ENCODE measurements around the gene BBLN. TPM values are rescaled to one million over a fixed set of nuclear protein-coding genes. Genes with fewer than 3 reads are reported as not detected.
"Not testable (repeated sequence)": the region's sequence is repeated elsewhere in the genome, so short reads cannot be mapped to it uniquely, and the experiment has no call there.

BBLN gene
- polyA plus RNA-seq, 4 donors = 42.3 to 62.6 (median 45.8) TPM

DNA sequence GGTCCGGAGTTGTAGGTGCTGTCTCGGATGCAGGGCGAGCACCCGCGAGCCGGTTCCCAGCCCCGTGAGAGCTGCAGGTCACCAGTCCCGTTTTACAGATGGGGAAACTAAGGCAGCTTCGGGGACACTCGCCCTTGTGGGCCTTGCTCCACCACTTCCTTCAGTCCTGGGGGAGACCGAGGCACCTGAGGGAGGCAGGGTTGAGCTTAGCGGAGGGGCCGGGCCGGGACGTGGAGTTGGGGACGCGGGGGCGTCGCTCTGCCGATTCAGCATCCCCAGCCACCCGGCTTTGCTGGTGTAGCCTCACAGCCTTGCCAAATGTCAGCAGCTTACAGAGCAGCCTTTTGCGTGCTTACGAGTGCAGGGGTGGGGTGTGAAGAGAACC is 530 bp downstream of the BBLN start:
- DNase-seq (ENCODE audit: low read depth in 4 of 4, low spot score in 3 of 4) = no peak

DNA sequence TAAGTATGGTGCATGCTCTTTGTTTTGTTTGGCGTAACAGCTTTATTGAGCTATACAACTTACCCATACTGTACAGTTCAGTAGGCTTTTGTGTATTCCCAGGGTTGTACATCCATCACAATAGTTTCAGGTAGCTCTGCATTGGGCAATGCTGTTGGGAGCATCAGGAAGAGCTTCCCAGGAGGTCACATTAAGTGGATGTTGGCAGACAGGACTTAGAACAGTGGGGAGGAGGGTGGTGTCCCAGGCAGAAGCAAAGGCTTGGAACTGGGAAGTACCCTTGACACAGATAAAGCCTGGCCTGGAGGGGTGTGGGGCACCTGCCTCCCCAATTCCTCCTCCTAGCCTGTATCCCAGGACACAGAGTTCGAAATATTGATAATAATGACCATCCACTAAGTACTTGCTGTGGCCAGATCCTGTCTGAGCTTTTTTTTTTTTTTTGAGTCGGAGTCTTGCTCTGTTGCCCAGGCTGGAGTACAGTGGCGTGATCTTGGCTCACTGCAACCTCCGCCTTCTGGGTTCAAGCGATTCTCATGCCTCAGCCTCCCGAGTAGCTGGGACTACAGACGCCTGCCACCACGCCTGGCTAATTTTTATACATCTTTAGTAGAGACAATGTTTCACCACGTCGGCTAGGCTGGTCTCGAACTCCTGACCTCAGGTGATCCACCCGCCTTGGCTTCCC is 1.3 kb downstream of the BBLN start:
- DNase-seq (ENCODE audit: low read depth in 4 of 4, low spot score in 3 of 4) = no peak

DNA sequence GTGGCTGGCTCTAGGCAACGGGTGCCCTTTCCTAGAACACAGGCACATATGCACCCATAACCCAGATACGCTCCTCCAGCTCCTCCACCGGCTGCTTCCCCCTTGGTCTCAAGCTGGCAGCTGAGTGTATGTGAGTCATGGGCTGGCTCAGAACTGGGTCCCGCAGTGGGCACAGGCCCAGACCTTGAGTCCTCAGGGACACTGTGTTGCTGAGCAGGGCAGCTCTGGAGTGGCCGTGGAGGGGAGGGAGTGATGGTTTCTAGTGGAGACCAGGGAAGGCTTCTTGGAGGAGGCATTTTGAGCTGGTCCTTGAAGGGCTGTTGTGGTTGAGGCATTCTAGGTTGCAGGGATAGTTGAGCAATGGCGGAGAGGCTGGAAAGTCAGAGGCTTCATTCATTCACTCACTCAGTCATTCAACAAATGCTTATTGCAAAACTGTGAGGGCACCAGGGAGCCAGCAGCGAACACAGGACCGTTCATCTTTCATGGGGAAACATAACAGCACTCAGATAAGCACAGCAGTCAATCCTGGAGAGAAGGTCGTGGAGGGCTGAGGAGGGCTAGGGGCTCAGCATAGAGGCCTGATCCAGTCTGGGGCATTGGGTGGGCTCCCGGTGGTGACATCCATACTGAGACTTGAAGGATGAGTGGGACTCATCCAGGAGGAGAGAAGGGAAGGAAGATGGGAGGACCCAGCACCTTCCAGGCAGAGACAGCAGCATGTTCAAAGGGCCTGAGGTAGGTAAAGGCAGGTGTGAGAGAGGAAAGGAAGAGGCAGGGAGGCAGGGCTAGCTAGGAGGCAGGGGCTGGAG is 2.4 kb downstream of the BBLN start:
- DNase-seq (ENCODE audit: low read depth in 4 of 4, low spot score in 3 of 4) = no peak

DNA sequence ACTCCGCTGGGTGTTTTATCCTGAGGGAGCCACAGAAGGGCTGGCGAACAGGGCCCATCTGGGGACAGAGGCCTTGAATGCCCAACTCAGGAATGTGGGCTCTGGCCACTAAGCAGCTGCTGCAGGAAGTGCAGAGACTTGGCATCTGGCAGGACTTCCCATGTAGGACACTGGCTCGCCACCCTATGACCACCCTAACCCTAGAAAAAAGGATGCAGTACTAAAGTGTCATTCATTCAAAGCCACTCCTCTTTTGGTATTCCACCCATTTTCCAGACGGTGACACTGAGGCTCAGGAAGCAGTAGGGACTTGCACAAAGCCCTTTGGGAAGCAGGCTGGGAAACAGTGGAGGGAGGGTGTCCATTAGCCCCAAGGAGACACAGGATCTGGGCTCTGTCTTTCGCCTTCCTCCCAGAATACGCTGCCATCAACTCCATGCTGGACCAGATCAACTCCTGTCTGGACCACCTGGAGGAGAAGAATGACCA is 3.0 kb downstream of the BBLN start:
- no peak for DNase-seq (ENCODE audit: low read depth in 4 of 4, low spot score in 3 of 4)

DNA sequence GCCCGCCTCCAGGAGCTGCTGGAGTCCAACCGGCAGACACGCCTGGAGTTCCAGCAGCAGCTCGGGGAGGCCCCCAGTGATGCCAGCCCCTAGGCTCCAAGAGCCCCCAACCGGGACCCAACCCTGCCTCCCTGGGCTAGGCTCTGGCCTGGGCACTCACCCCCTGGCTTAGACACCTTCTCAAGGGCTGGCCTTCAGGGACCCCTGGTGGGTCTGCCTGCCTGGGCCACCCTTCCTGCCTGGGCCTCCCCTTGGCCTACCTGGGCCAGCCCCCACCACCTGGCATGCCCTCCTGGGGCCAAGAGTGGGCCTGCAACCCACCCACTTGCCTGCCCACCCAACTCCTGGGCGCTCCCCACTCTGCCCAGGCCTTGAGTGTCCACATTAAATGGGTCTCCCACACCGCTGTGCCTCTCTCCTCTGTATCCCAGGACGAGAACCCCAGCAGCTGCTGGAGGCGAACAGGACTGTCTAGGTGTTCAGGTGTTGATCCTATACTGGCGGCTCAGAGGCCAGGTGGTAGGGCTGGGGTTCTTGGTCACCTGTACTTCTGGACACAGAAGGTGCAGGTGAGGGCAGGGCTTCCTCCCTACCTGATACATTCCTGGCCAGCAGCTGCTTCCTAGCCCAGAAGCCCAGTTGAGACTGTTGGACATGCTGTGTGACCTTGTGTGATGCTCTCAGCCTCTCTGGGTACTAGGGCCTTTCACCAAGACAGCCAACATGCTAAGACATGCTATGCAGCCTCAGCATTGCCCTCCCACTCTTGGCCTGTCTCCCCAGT is 3.6 kb downstream of the BBLN start:
- DNase-seq (ENCODE audit: low read depth in 4 of 4, low spot score in 3 of 4) = no peak

DNA sequence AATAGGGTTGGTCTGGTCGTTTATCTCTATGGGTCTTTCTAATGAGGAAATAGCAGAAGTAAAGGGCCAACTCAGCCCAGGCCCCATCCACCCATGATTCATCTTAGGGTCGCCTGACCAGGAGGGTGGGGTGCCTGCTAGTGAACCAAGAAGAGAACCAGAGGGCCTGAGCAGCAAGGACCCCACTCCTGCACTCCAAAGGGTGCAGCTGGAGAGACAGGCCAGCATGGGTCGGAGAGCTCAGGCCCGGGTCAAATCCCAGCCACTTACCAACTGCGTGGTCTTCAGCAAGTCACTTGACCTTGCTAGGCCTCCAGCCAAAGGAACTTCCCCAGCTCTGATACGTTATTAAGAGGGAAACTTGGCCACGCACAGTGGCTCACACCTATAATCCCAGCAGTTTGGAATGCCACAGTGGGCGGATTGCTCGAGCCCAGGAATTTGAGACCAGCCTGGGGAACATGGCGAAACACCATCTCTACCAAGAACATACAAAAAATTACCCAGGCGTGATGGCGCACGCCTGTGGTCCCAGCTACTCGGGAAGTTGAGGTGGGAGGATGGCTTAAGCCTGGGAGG is 4.3 kb downstream of the BBLN start:
- no peak for DNase-seq (ENCODE audit: low read depth in 4 of 4, low spot score in 3 of 4)

DNA sequence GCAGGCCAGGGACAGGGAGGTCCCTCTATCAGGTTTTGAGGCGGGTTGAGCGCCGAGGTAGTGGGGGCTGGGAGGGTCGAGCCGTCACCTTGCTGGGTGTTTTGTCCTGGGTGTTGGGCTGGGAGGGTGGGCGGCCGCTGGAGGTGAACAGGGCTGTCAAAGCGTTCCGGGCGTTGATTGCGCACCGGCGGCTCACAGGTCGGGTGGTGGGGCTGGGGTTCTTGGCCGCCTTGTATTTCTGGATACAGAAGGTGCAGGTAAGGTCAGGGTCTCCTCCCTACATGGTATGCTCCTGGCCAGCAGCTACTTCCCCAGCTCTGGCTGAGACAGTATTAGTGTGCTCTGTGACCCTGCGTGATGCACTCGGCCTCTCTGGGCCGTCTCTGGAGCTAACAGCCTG is 6.1 kb downstream of the BBLN start:
- DNase-seq (ENCODE audit: low read depth in 4 of 4, low spot score in 3 of 4) = no peak

DNA sequence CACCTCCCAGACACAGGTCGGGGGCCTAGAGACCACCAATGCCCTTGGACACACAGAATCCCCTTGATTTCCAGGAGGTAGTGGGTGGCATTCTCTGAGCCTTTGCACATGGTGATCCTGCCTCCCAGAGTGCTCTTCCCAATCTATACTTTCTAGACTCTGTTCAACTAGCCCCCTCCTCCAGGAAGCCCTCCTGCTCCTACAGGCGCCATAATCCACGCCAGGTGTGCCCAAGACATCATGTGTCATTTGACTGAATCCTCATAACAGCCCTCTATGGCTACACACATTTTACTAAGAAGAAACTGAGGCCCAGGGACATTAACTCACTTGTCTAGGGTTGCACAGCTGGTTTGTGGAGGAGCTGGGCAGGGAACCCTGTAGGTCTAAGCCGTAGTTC is 7.1 kb downstream of the BBLN start:
- DNase-seq (ENCODE audit: low read depth in 4 of 4, low spot score in 3 of 4) = no peak

DNA sequence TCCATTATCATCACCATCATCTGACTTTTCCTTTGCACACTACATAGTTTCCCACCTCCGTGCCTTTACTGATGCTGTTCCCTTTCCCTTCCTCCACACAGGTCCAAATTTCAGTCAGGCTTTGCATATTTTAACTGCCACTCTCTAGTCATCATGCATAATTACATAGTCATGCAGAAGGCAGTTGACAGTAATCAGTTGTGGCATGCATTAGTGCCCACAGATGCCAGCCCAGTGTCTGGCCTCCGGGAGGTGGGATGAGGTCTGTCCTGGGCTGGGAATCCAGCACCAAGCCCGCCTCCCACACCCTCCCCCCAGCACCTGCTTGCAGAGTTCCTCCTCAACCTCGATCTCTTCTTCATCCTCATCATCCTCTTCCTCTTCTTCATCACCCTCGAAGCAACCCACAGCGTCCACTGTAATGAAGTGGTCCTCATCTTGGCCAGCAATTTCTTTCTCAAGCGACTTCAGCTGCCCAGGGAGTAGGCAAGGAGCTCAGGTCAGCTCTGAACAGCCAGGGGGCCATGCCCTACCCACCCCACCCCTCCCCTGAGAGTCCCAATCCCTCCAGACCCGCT is 8.8 kb downstream of the BBLN start:
- no peak for DNase-seq (ENCODE audit: low read depth in 4 of 4, low spot score in 3 of 4)

DNA sequence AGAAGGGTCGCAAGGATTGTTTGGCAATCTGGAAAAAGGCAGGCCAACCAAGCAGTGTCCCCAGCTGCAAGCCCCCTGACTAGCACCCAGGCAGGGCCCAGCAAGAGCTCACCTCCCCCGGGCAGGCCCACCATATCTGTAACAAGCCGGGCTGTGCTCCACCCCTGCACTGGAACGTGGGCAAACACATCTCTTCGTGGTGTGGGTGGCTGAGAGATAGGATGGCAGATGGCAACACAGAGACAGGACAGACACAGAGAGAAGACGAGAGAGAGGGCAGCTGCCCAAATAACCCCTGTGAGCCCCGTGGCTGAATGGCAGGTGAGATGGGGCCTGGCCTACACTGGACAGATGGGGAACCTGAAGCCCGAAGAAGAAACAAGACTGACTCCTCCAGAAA is 9.4 kb downstream of the BBLN start:
- DNase-seq (ENCODE audit: low read depth in 4 of 4, low spot score in 3 of 4) = no peak

DNA sequence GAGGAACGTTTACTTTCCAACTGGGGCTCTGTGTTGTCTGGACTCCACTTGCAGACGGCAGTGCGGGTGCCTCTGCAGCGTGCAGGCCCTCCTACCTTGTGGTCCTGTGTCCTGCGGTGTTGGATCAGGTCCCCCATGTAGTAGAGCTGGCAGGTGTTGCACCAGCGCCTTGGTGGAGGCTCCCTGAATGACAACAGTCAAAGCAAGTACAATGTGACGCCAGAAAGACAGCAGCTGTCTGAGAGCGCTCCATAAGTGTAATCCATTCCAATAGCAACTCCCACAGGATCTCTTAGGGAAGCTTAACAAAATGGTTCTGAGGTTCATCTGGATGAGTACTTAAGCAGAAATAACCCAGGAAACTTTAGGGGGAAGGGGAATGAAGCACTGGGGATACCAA is 9.9 kb downstream of the BBLN start:
- no peak for DNase-seq (ENCODE audit: low read depth in 4 of 4, low spot score in 3 of 4)

DNA sequence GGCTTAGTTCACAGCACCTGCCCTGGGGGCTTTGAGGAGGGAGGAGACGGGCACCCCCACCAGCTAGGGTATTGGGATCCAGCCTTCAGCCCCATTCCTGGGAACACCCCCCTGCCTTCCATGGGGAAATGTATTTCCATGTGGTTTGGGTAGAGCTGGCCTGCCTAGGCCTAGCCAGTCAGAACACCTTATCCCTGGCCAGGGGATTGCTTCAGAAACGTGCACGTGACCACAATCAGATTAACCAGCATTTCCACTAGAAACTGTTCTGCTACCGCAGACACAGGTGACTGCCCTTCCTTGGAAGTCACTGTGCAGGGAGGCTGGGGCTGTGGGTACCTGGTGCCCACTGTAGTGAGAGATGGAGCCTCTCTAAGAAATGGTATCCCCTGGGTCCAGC is 14.0 kb downstream of the BBLN start:
- no peak for DNase-seq (ENCODE audit: low read depth in 4 of 4, low spot score in 3 of 4)

DNA sequence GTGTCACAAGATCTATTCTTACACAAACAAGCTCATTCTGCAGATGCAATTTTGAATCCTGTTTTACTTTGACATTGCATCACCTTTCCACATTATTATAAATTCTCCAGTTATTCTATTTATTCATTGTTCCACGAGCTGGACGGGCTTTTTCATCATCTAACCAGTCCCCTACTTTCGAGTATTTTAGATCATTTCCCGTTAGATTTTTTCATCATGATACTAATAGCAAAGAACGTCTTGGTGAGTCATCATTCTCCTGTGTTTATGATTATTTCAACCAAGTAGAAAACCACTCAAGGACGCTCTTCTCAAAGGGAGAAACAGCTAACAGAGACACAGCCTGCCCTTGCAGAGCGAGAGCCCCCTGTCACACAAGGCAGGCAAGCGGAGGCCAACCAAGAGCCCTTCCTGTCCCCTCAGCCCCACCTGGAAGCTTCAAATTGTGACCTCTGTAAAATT is 15.1 kb downstream of the BBLN start:
- DNase-seq (ENCODE audit: low read depth in 4 of 4, low spot score in 3 of 4) = no peak

DNA sequence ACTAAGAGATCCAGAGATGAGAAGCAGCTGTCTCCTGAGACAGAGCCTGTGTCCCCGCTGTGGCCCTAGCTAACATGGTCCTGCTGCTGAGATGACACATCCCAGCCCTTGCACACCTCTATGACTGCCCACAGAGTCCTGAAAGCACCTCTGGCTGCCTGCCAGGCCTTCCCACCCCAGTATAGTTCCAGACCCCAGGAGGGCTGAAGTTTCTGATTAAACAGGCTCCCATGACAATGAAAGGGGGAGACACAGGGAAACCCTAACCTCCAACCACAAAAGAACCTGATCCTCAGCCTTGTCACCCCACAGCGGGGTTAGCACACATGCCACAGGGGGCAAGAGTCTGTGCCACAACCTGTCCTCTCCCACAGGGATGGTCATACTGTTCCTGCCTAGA is 15.7 kb downstream of the BBLN start:
- DNase-seq (ENCODE audit: low read depth in 4 of 4, low spot score in 3 of 4) = no peak

DNA sequence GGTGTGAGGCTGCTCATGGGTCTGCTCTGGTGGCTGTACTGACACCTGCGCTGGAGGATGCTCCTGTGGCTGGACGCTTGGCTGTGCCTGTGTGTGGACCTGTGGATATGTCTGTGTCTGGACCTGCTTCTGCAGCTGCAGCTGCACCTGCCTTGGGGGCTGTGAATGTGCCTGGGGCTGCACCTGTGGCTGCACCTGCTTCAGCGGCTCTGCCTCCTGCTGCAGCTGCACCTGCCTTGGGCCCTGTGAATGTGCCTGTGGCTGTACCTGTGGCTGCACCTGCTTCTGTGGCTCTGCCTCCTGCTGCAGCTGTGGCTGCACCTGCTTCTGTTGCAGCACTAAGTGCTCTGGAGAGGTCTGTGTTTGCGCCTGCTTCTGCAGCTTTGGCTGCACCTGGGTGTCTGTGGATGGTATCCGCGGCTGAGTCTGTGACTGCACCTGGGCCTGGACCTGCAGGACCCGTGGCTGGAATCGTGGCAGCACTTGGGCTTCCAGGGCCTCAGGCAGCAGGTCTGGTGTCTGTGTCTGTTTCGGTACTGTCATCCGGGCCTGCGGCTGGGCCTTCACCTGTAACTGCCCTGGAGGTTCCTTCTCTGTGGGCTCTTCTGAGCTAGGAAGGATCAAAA is 18.9 kb downstream of the BBLN start:
- DNase-seq (ENCODE audit: low read depth in 4 of 4, low spot score in 3 of 4) = no peak

DNA sequence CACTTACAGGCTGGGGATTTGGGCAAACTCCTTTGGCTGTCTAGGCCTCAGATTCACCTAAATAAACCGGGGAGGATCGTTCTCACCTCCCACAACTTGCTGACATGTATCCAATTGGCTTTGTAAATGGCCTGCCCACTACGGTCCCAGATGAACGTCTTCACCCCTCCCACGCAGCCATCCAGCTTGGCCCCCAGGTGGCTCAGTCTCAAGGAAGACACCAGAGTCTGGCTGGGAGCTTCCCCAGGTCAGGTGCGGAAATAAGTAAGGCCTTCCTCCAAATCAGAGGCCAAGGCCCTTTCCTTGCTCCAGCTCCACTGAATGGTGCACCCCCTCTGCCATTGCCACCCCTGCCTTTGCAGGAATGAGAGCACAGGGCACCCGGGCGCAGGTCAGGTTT is 19.9 kb downstream of the BBLN start:
- no peak for DNase-seq (ENCODE audit: low read depth in 4 of 4, low spot score in 3 of 4)

DNA sequence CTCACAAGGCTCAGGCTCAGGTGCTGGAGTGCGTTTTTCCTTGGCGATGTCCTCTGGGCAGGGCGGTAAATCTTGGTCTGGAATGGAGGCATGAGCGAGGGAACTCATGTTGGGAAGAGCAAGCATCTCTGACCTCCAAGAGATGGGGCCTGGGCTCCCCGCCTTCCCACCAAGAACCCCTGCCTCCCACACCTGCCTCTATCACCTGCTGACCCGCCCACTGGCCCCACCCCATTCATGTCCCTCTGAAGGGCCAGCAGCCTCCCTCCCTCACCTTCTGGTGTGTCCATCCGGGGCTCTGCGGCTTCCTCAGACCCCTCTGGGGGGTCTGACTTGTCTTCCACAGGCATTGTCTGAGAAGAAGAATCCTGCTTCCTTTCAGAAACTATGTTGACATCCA is 20.4 kb downstream of the BBLN start:
- no peak for DNase-seq (ENCODE audit: low read depth in 4 of 4, low spot score in 3 of 4)

DNA sequence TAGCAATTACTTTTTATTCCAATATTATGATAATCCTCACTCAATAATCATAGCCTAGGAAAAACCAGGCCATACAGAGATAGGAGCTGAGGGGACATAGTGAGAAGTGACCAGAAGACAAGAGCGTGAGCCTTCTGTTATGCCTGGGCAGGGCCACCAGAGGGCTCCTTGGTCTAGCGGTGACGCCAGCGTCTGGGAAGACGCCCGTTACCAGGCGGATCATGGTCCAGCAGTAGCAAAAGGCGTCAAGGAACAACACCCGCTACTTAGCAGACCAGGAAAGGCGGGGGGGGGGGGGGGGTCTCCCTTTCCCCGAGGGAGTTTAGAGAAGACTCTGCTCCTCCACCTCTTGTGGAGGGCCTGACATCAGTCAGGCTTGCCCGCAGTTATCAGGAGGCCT is 21.4 kb downstream of the BBLN start:
- DNase-seq (ENCODE audit: low read depth in 4 of 4, low spot score in 3 of 4) = not testable (repeated sequence)

DNA sequence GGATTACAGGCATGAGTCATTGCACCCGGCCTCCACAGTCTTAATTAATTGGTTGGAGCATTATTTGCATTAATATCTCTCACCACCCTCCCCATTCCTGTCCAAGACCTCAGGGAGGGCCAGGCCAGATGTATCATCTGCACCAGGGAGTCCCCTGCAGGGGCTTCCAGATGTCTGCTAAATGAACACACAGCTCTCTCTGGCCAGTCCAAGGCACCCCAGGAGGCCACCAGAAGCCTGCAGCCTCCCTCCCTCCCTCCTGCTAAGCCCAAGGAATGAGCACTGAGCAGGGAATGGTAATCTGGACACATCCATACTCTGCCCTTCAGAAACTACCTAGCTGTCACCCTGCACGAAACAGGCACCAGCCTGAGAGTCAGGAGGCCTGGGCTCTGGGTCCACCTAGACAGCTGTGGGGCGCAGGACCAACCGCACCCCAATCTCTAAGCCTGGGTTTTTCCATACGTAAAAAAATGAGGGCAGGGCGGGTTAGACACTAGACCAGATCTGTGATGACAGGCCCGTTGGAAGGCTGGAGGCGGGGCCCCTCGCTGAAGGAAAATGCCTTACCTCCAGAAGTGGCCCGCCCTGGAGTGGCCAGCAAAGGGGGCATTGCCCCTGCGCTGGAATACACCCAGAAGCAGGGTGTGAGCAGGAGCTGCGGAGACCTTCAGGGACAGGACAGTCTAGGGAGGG is 23.0 kb downstream of the BBLN start:
- DNase-seq (ENCODE audit: low read depth in 4 of 4, low spot score in 3 of 4) = no peak
